Heart right ventricle (tissue), 16 donors: Measurements from ENCODE around the gene C5orf22. TPM values are rescaled to one million over a fixed set of nuclear protein-coding genes. Genes with fewer than 3 reads are reported as not detected.

ENCODE experiments used
- ATAC-seq, 8 donors: fragments of 200-7000 bp; cut with Tn5 transposase; one replicate each; pipeline ENCODE4 v1.9.1; 2020; ENCODE audit warnings: mild to moderate bottlenecking in 8 of 8, moderate library complexity in 8 of 8, moderate number of reproducible peaks in 1 of 8
- DNase-seq, 2 donors: peaks; one replicate each; pipeline ENCODE4 v3.0.0-alpha.2; 2020
- H3K27ac ChIP-seq, 10 donors: fragments of 200-600 bp; sonication (generic) in 2 of 10; one replicate each; pipeline versions ENCODE4 v1.5.0 to v1.8.0; 2020 to 2022; ENCODE audit warnings: mild to moderate bottlenecking in 3 of 10
- H3K27me3 ChIP-seq, 7 donors: fragments of 200-600 bp; one replicate each; pipeline ENCODE4 v1.8.0; 2021 to 2022; ENCODE audit warnings: mild to moderate bottlenecking in 2 of 7
- H3K36me3 ChIP-seq, 9 donors: fragments of 200-600 bp; sonication (generic) in 1 of 9; one replicate each; pipeline versions ENCODE4 v1.5.0 to v1.8.0; 2020 to 2022; ENCODE audit warnings: mild to moderate bottlenecking in 2 of 9
- H3K4me1 ChIP-seq, 9 donors: fragments of 200-600 bp; sonication (generic) in 1 of 9; one replicate each; pipeline versions ENCODE4 v1.5.0 to v1.8.0; 2020 to 2022; ENCODE audit warnings: mild to moderate bottlenecking in 4 of 9
- H3K4me3 ChIP-seq, 10 donors: fragments of 200-600 bp; sonication (generic) in 2 of 10; one replicate each; pipeline versions ENCODE4 v1.5.0 to v1.8.0; 2020 to 2022; ENCODE audit warnings: mild to moderate bottlenecking in 7 of 10, moderate library complexity in 2 of 10
- H3K9me3 ChIP-seq, 11 donors: fragments of 200-600 bp in 10 of 11; sonication (generic) in 2 of 11; one replicate each; pipeline versions ENCODE4 v1.5.0 to v1.8.0; 2013 to 2022; ENCODE audit warnings: mild to moderate bottlenecking in 2 of 11, control low read depth in 1 of 11, moderate library complexity in 1 of 11
- WGBS, 2 donors: extraction: QIAGEN DNeasy Blood & Tissue Kit; methylation state at CpG; one replicate each; pipeline ENCODE4 v1.1.7; 2013; ENCODE audit warnings: inconsistent platforms in 1 of 2; 5-methylcytosine and 5-hydroxymethylcytosine counted together
- intact Hi-C, 10 donors: fragments of 100-400 bp; cut with DNase I; formaldehyde crosslinking; loops; one replicate each; pipeline versions ENCODE4 v1.11.1 to v1.14.2; 2022
- polyA plus RNA-seq, 2 donors: library from polyadenylated mRNA; stranded (reverse); fragments of 200-250 nt; gene quantifications; one replicate each; pipeline ENCODE4 v1.2.3, GENCODE V29; 2013
- total RNA-seq, 10 donors: library from RNA; stranded (reverse); fragmentation: NEBNext Ultra II Directional in 3 of 10; extraction: Animal tissue kit (Norgen Biotek cat#: 25700) in 3 of 10; gene quantifications; one replicate each; pipeline versions ENCODE4 v1.2.1 to v1.2.4, GENCODE V29; 2021 to 2023
- TF ChIP-seq, protein P1 (sequence below), 9 donors: fragments of 200-600 bp; sonication (generic) in 2 of 9; IDR thresholded peaks; one replicate each; pipeline versions ENCODE4 v1.5.0 to v1.8.0; 2021 to 2022; ENCODE audit warnings: antibody characterized with exemption in 9 of 9, mild to moderate bottlenecking in 5 of 9, moderate library complexity in 1 of 9
- donor health status: Arrhythmogenic right ventricular cardiomyopathy.
- donor health status: ischemic (EF 13 %, LVEDD 7.1; RV severe dilation, severe dysfunction).
- donor health status: healthy with polysubstance abuse.
- donor health status: DM: no; HTN: yes; CAD: no.
- donor health status: DM: no; HTN: no; CAD: no.
- donor health status: ischemic (EF 25% LVEDD 6.9; RV normal size, moderate dysfunction).
- donor health status: ischemic (EF 25% LVEDD 5.7; RV mildly dilated, moderate dysfunction).
- donor health status: healthy.
- donor health status: DM: yes; HTN: yes; CAD: no.
- donor health status: Ischemic cardiomyopathy.
- donor health status: ischemic (EF 35%, LVEDD 5.7; RV mildly dilated, moderate dysfunction).
- donor health status: nonischemic (EF 11% LVEDD 7.7; RV severe dilation, severe dysfunction).
- donor health status: DM: yes; HTN: yes; CAD: no.
- donor health status: PGD.
- donor health status: ischemic (EF 29% LVEDD 5.4; RV normal size, mild dysfunction).
- donor health status: nonischemic (EF 23%, LVEDD 6.1; RV moderate dilation, normal function).

C5orf22 gene
- total and polyA plus RNA-seq, 12 donors, result 5.7 to 33.0 (median 23.6) TPM

DNA sequence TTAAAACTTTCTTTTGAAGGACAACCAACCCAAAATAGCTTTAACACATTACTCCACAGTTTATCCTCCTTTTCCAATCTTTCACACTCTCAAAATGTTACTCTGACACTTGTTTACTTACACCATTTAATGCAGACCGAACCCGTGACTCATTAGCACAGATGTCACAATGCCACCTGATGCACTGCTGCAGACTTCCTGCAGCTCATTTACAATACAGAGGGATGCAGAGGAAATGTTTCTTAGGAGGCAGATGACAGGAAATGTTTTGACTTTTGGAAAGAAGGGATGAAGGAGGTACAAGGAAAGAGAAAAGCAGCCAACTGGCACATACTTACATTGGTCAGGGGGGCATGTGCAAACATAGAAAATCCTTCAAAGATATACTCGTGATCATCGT is 39.2 kb upstream of the C5orf22 start:
- 75 to 83% methylated on average over 4 of the region's 4 CpGs for WGBS, 2 donors
- TF ChIP-seq, protein P1, sequence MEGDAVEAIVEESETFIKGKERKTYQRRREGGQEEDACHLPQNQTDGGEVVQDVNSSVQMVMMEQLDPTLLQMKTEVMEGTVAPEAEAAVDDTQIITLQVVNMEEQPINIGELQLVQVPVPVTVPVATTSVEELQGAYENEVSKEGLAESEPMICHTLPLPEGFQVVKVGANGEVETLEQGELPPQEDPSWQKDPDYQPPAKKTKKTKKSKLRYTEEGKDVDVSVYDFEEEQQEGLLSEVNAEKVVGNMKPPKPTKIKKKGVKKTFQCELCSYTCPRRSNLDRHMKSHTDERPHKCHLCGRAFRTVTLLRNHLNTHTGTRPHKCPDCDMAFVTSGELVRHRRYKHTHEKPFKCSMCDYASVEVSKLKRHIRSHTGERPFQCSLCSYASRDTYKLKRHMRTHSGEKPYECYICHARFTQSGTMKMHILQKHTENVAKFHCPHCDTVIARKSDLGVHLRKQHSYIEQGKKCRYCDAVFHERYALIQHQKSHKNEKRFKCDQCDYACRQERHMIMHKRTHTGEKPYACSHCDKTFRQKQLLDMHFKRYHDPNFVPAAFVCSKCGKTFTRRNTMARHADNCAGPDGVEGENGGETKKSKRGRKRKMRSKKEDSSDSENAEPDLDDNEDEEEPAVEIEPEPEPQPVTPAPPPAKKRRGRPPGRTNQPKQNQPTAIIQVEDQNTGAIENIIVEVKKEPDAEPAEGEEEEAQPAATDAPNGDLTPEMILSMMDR (IDR thresholded peaks at IDR 0.05), result no peak
- no peak for ATAC-seq
- H3K4me3 ChIP-seq, result no peak overlapping the region
- no peaks in the 10 kb centered on the region for H3K27me3 ChIP-seq
- no peak overlapping the region for H3K27ac ChIP-seq
- H3K9me3 ChIP-seq, result no peaks in the 10 kb centered on the region
- no peak for DNase-seq
- H3K4me1 ChIP-seq, result no peaks in the 10 kb centered on the region
- intact Hi-C loops, result no loop called here
- H3K36me3 ChIP-seq, result peaks cover 0 to 97% (median 54%) of the 10 kb centered on the region in 9 donors

DNA sequence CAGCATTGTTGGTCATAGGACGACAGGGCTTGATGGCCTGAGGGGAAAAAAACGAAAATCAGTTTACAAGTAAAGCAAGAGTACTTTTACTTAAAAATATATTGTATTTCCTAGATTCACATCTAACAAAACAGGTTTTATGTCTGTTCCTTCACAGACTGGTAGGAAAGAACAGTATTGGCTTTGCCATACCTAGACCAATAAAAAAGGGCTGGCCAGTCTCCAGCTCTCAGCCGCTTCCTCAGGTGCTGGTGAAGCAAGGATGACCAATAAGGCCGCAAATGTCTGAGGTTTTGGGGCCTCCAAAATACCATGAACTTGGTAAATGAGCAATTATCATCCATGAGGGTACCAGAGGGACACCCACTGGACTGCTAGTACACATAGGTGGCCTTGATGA is 36.8 kb upstream of the C5orf22 start:
- H3K4me1 ChIP-seq, result no peaks in the 10 kb centered on the region
- peaks cover 0 to 100% (median 58%) of the 10 kb centered on the region in 9 donors for H3K36me3 ChIP-seq
- ATAC-seq (no peak), DNase-seq (no peak)
- TF ChIP-seq, protein P1 (IDR thresholded peaks at IDR 0.05), result no peak
- H3K27ac ChIP-seq, result no peak overlapping the region
- no peaks in the 10 kb centered on the region for H3K9me3 ChIP-seq
- intact Hi-C loops, result no loop called here
- no peak overlapping the region for H3K4me3 ChIP-seq
- WGBS, 2 donors, result 97% methylated on average over 4 of the region's 4 CpGs
- no peaks in the 10 kb centered on the region for H3K27me3 ChIP-seq

DNA sequence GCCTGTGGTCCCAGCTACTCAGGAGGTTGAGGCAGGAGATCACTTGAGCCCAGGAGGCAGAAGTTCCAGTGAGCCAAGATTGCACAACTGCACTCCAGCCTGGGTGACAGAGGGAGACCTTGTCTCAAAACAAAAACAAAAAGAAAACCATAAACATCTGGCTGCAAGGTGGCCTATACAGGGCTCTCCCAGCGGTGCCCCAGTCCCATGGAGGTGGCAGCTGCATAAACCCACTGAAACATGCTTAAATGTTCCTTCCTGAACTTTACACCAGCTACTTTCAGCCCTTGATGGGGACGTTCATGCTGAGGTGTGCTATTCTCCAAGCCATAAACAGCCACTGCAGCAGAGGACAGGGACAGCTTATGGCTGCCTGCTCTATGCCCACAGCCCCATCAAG is 35.8 kb upstream of the C5orf22 start:
- DNase-seq (no peak), ATAC-seq (no peak)
- no peaks in the 10 kb centered on the region for H3K9me3 ChIP-seq
- peaks cover 0 to 100% (median 55%) of the 10 kb centered on the region in 9 donors for H3K36me3 ChIP-seq
- 91 to 95% methylated on average over 2 of the region's 2 CpGs for WGBS, 2 donors
- no peaks in the 10 kb centered on the region for H3K27me3 ChIP-seq
- no peaks in the 10 kb centered on the region for H3K4me1 ChIP-seq
- no peak overlapping the region for H3K4me3 ChIP-seq
- no peak overlapping the region for H3K27ac ChIP-seq
- TF ChIP-seq, protein P1 (IDR thresholded peaks at IDR 0.05), result no peak
- intact Hi-C loops, result no loop called here

DNA sequence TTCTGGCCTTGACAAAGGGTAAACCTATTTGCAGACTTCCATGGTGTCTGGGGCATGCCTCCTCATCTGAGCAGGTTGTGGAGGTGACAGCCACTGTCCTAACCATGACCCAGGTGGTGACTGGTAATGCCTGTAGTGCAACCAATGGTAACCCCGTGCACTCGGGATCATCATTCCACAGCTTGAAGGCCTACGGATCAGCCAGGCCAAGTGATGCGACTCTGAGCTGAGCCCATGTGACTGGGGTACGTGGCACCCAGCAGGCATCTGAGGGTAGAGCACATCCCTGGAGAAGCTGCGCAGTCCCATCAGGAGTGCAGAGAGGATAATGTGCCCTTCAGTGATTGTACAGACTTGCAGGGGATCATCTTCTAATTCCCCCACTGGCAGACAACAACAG is 35.2 kb upstream of the C5orf22 start:
- Histone ChIP-seq H3K36me3 (peaks cover 0 to 100% (median 51%) of the 10 kb centered on the region in 9 donors), H3K27me3 (no peaks in the 10 kb centered on the region), H3K27ac (no peak overlapping the region), H3K9me3 (no peaks in the 10 kb centered on the region), H3K4me3 (no peak overlapping the region), H3K4me1 (no peaks in the 10 kb centered on the region)
- ATAC-seq, result peak in 1 of 8 donors; percentile 34
- TF ChIP-seq, protein P1 (IDR thresholded peaks at IDR 0.05), result no peak
- intact Hi-C loops, result no loop called here
- WGBS, 2 donors, result 81 to 96% methylated on average over 6 of the region's 6 CpGs
- DNase-seq, result no peak
